Peyer's patch (tissue), 4 donors: ENCODE measurements around the gene UVSSA. TPM values are rescaled to one million over a fixed set of nuclear protein-coding genes. Genes with fewer than 3 reads are reported as not detected.

ENCODE experiments used
- DNase-seq, 3 donors: peaks; one replicate each; pipeline ENCODE4 v3.0.0-alpha.2; 2017 to 2019
- H3K27ac ChIP-seq, 4 donors: fragments of 200-600 bp; sonication (generic); one replicate each; pipeline ENCODE4 v1.5.1; 2016 to 2019
- H3K27me3 ChIP-seq, 2 donors: fragments of 200-600 bp; sonication (generic); one replicate each; pipeline ENCODE4 v1.5.1; 2019
- H3K36me3 ChIP-seq, 3 donors: fragments of 200-600 bp; sonication (generic); one replicate each; pipeline ENCODE4 v1.5.1; 2016 to 2019
- H3K4me1 ChIP-seq, 4 donors: fragments of 200-600 bp; sonication (generic); one replicate each; pipeline ENCODE4 v1.5.1; 2016 to 2019
- H3K4me3 ChIP-seq, 4 donors: fragments of 200-600 bp; sonication (generic); 1 replicate in 3 of 4; 2 replicates in 1 of 4; pipeline ENCODE4 v1.5.1; 2016 to 2019; ENCODE audit warnings: mild to moderate bottlenecking in 1 of 4
- H3K9me3 ChIP-seq, 4 donors: fragments of 200-600 bp; sonication (generic); one replicate each; pipeline ENCODE4 v1.5.1; 2016 to 2019; ENCODE audit warnings: mild to moderate bottlenecking in 1 of 4
- CTCF ChIP-seq, 6 experiments: fragments of 450-650 bp in 4 of 6; fragments of 200-600 bp in 2 of 6; sonication (generic) in 1 of 6; IDR thresholded peaks; one replicate each; pipeline ENCODE4 v1.5.1; 2017 to 2019; ENCODE audit warnings: antibody characterized with exemption in 6 of 6, mild to moderate bottlenecking in 3 of 6, moderate library complexity in 1 of 6
- POLR2A ChIP-seq, 2 donors: fragments of 450-650 bp; IDR thresholded peaks; one replicate each; pipeline ENCODE4 v1.5.1; 2017; ENCODE audit warnings: antibody characterized with exemption in 2 of 2, mild to moderate bottlenecking in 2 of 2, moderate library complexity in 2 of 2
- total RNA-seq, 4 donors: library from RNA; depleted of rRNA; stranded (reverse); fragments of >200 nt; gene quantifications; one replicate each; pipeline ENCODE4 v1.1.0, GENCODE V29; 2016

Gene UVSSA
- total RNA-seq, 4 donors from 2014 or later, result 42.2 to 118 (median 77.7) TPM

GRCh38 chr4:1325681-1326635, 21.1 kb upstream of the UVSSA start:
- H3K27ac ChIP-seq, result no peak overlapping the region
- no peak for TF ChIP-seq POLR2A (IDR thresholded peaks at IDR 0.05)
- TF ChIP-seq CTCF (IDR thresholded peaks at IDR 0.05), result no peak
- H3K4me1 ChIP-seq, result no peaks in the 10 kb centered on the region
- H3K36me3 ChIP-seq, result peaks cover 0 to 75% (median 0%) of the 10 kb centered on the region in 3 donors
- H3K27me3 ChIP-seq, result no peaks in the 10 kb centered on the region
- H3K9me3 ChIP-seq, result no peaks in the 10 kb centered on the region
- H3K4me3 ChIP-seq, result no peak overlapping the region
- DNase-seq, result no peak

- Histone ChIP-seq H3K27me3 (no peaks in the 10 kb centered on the region), H3K4me3 (no peak overlapping the region), H3K36me3 (peaks cover 0 to 80% (median 0%) of the 10 kb centered on the region in 3 donors), H3K4me1 (no peaks in the 10 kb centered on the region), H3K27ac (no peak overlapping the region), H3K9me3 (no peaks in the 10 kb centered on the region)
- DNase-seq, result no peak
- no peak for TF ChIP-seq POLR2A (IDR thresholded peaks at IDR 0.05)
- no peak for TF ChIP-seq CTCF (IDR thresholded peaks at IDR 0.05)
Measured at GRCh38 chr4:1326751-1327525, 20.1 kb upstream of the UVSSA start.

GRCh38 chr4:1327526-1328266, 19.3 kb upstream of the UVSSA start:
- DNase-seq, result no peak
- no peak overlapping the region for H3K27ac ChIP-seq
- H3K4me1 ChIP-seq, result no peaks in the 10 kb centered on the region
- no peak overlapping the region for H3K4me3 ChIP-seq
- no peaks in the 10 kb centered on the region for H3K27me3 ChIP-seq
- no peak for TF ChIP-seq CTCF (IDR thresholded peaks at IDR 0.05)
- TF ChIP-seq POLR2A (IDR thresholded peaks at IDR 0.05), result no peak
- H3K9me3 ChIP-seq, result no peaks in the 10 kb centered on the region
- H3K36me3 ChIP-seq, result peaks cover 0 to 76% (median 0%) of the 10 kb centered on the region in 3 donors

- peaks cover 0 to 78% (median 0%) of the 10 kb centered on the region in 3 donors for H3K36me3 ChIP-seq
- DNase-seq, result no peak
- no peak overlapping the region for H3K4me3 ChIP-seq
- no peaks in the 10 kb centered on the region for H3K27me3 ChIP-seq
- TF ChIP-seq CTCF (IDR thresholded peaks at IDR 0.05) (no peak), POLR2A (IDR thresholded peaks at IDR 0.05) (no peak)
- no peaks in the 10 kb centered on the region for H3K9me3 ChIP-seq
- H3K4me1 ChIP-seq, result no peaks in the 10 kb centered on the region
- H3K27ac ChIP-seq, result no peak overlapping the region
Measured at GRCh38 chr4:1328267-1329155, 18.5 kb upstream of the UVSSA start.
